PC-3 (cell line): ENCODE data around the gene NTRK2. TPM values are rescaled to one million over a fixed set of nuclear protein-coding genes. Genes with fewer than 3 reads are reported as not detected.

Source experiments
- ATAC-seq: fragments of 200-7000 bp; cut with Tn5 transposase; 2 replicates; pipeline ENCODE4 v1.9.1; 2020; ENCODE audit warnings: mild to moderate bottlenecking, moderate library complexity
- BruUV-seq: library from RNA; stranded (reverse); fragments of 400-500 nt; replicated peaks from 2 replicates; lab custom pipeline; 2021; lab: Mats Ljungman, UMichigan
- CTCF ChIA-PET: fragments of 300-600 bp; sonication (Branson Sonifier 250); formaldehyde crosslinking; loops from one replicate; lab custom pipeline; 2022; ENCODE audit warnings: antibody characterized with exemption; lab: Charles Lee
- POLR2A ChIA-PET: fragments of 300-600 bp; sonication (Branson Sonifier 250); formaldehyde crosslinking; loops from one replicate; lab custom pipeline; 2022; ENCODE audit warnings: antibody characterized with exemption; ENCODE audit not compliant: unreplicated experiment; lab: Charles Lee
- DNase-seq: peaks from one replicate; pipeline ENCODE4 v3.0.0-alpha.2; 2015
- H2AFZ ChIP-seq: fragments of 300-600 bp; sonication (generic); 2 replicates; pipeline ENCODE4 v1.6.0; 2016; ENCODE audit warnings: antibody characterized with exemption, low read length
- H3F3A ChIP-seq: fragments of 300-600 bp; sonication (generic); one replicate; pipeline ENCODE4 v1.6.0; 2017; ENCODE audit warnings: antibody characterized with exemption, low read length, control low read depth, mild to moderate bottlenecking; ENCODE audit not compliant: unreplicated experiment
- H3K27ac ChIP-seq: fragments of 300-600 bp; sonication (generic); 2 replicates; pipeline ENCODE4 v1.5.1; 2016; ENCODE audit warnings: mild to moderate bottlenecking, low read length
- H3K27me3 ChIP-seq: fragments of 300-600 bp; sonication (generic); 2 replicates; pipeline ENCODE4 v1.6.1; 2016; ENCODE audit warnings: low read length, mixed read lengths
- H3K36me3 ChIP-seq: fragments of 300-600 bp; sonication (generic); 2 replicates; pipeline ENCODE4 v1.6.1; 2016; ENCODE audit warnings: low read depth, mixed run types, low read length, mixed read lengths
- H3K4me1 ChIP-seq: fragments of 300-600 bp; sonication (generic); 2 replicates; pipeline ENCODE4 v1.5.1; 2016; ENCODE audit warnings: low read length; ENCODE audit not compliant: insufficient read depth
- H3K4me2 ChIP-seq: fragments of 300-600 bp; sonication (generic); 2 replicates; pipeline ENCODE4 v1.6.0; 2016; ENCODE audit warnings: low read length
- H3K4me3 ChIP-seq: fragments of 300-600 bp; sonication (generic); 2 replicates; pipeline ENCODE4 v1.5.1; 2016; ENCODE audit warnings: mild to moderate bottlenecking, low read length, mixed read lengths
- H3K79me2 ChIP-seq: fragments of 300-600 bp; sonication (generic); 2 replicates; pipeline ENCODE4 v1.6.1; 2017; ENCODE audit warnings: low read length, mixed read lengths
- H3K9ac ChIP-seq: fragments of 300-600 bp; sonication (generic); 2 replicates; pipeline ENCODE4 v1.6.0; 2016; ENCODE audit warnings: mild to moderate bottlenecking, low read length
- H3K9me2 ChIP-seq: fragments of 300-600 bp; sonication (generic); replicated peaks from 2 replicates; pipeline ENCODE4 v1.6.1; 2016; ENCODE audit warnings: mixed run types, low read length, mixed read lengths
- H3K9me3 ChIP-seq: fragments of 300-600 bp; sonication (generic); 2 replicates; pipeline ENCODE4 v1.6.1; 2016; ENCODE audit warnings: low read length, mixed read lengths
- H4K20me1 ChIP-seq: fragments of 300-600 bp; sonication (generic); 2 replicates; pipeline ENCODE4 v1.6.1; 2016; ENCODE audit warnings: low read length, mixed read lengths
- EZH2 ChIP-seq: fragments of 300-600 bp; sonication (generic); IDR thresholded peaks from one replicate; pipeline ENCODE4 v1.6.1; 2017; ENCODE audit warnings: antibody characterized with exemption, mild to moderate bottlenecking, low read length; ENCODE audit not compliant: unreplicated experiment
- EZH2phosphoT487 ChIP-seq: fragments of 300-600 bp; sonication (generic); IDR thresholded peaks from 2 replicates; pipeline ENCODE4 v1.6.1; 2018; ENCODE audit warnings: mild to moderate bottlenecking, antibody characterized with exemption, low read length, borderline replicate concordance
- intact Hi-C: fragments of 100-400 bp; cut with micrococcal nuclease; formaldehyde crosslinking; loops from 2 replicates; pipeline ENCODE4 v1.9.0; 2023
- total RNA-seq: library from RNA; depleted of rRNA; stranded (reverse); fragments of >200 nt; gene quantifications from 2 replicates; pipeline ENCODE4 v1.2.3, GENCODE V29; 2014
- TF ChIP-seq, protein P1 (sequence below): fragments of 300-600 bp; sonication (generic); conservative IDR thresholded peaks from 2 replicates; pipeline ENCODE4 v1.5.1; 2017; ENCODE audit warnings: antibody characterized with exemption, low read depth, mild to moderate bottlenecking, low read length

NTRK2 gene
- total RNA-seq, 1 experiment from 2014 or later, result not detected

GRCh38 chr9:84804951-84805694 lies 135.6 kb downstream of the NTRK2 start:
- Histone ChIP-seq H3K4me3 (no peak overlapping the region), H3K9me3 (no peaks in the 10 kb centered on the region), H3K9me2 (no peaks in the 10 kb centered on the region), H4K20me1 (no peaks in the 10 kb centered on the region), H3K27ac (no peak overlapping the region), H3K4me1 (no peaks in the 10 kb centered on the region), H3K36me3 (no peaks in the 10 kb centered on the region), H3K79me2 (no peaks in the 10 kb centered on the region), H3K27me3 (no peaks in the 10 kb centered on the region), H3K9ac (no peak overlapping the region), H3F3A (no peaks in the 10 kb centered on the region), H2AFZ (no peak overlapping the region), H3K4me2 (no peak overlapping the region)
- ChIA-PET POLR2A (no interaction called here), CTCF (no interaction called here)
- BruUV-seq, result no TSS peak
- no peak for DNase-seq
- no peak for ATAC-seq
- intact Hi-C loops, result no loop called here
- no peak for TF ChIP-seq EZH2phosphoT487
- no peak for TF ChIP-seq EZH2
- TF ChIP-seq, protein P1, sequence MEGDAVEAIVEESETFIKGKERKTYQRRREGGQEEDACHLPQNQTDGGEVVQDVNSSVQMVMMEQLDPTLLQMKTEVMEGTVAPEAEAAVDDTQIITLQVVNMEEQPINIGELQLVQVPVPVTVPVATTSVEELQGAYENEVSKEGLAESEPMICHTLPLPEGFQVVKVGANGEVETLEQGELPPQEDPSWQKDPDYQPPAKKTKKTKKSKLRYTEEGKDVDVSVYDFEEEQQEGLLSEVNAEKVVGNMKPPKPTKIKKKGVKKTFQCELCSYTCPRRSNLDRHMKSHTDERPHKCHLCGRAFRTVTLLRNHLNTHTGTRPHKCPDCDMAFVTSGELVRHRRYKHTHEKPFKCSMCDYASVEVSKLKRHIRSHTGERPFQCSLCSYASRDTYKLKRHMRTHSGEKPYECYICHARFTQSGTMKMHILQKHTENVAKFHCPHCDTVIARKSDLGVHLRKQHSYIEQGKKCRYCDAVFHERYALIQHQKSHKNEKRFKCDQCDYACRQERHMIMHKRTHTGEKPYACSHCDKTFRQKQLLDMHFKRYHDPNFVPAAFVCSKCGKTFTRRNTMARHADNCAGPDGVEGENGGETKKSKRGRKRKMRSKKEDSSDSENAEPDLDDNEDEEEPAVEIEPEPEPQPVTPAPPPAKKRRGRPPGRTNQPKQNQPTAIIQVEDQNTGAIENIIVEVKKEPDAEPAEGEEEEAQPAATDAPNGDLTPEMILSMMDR, result no peak

GRCh38 chr9:84807431-84807830 lies 137.9 kb downstream of the NTRK2 start:
- no peaks in the 10 kb centered on the region for H3K4me1 ChIP-seq
- H3K4me3 ChIP-seq, result no peak overlapping the region
- no peak overlapping the region for H3K27ac ChIP-seq
- DNase-seq (no peak), ATAC-seq (no peak)
- no peaks in the 10 kb centered on the region for H3F3A ChIP-seq
- H4K20me1 ChIP-seq, result no peaks in the 10 kb centered on the region
- H3K4me2 ChIP-seq, result no peak overlapping the region
- CTCF ChIA-PET, result no interaction called here
- POLR2A ChIA-PET, result no interaction called here
- H3K9ac ChIP-seq, result no peak overlapping the region
- no peak overlapping the region for H2AFZ ChIP-seq
- TF ChIP-seq EZH2 (no peak), EZH2phosphoT487 (no peak)
- TF ChIP-seq, protein P1, result no peak
- H3K9me3 ChIP-seq, result no peaks in the 10 kb centered on the region
- no peaks in the 10 kb centered on the region for H3K27me3 ChIP-seq
- intact Hi-C loops, result no loop called here
- H3K9me2 ChIP-seq, result no peaks in the 10 kb centered on the region
- no peaks in the 10 kb centered on the region for H3K36me3 ChIP-seq
- H3K79me2 ChIP-seq, result no peaks in the 10 kb centered on the region
- BruUV-seq, result no TSS peak

- H4K20me1 ChIP-seq, result no peaks in the 10 kb centered on the region
- intact Hi-C loops, result no loop called here
- no peak for ATAC-seq
- BruUV-seq, result no TSS peak
- TF ChIP-seq EZH2phosphoT487 (no peak), EZH2 (no peak)
- TF ChIP-seq, protein P1, result no peak
- H3K9me2 ChIP-seq, result no peaks in the 10 kb centered on the region
- H2AFZ ChIP-seq, result no peak overlapping the region
- H3K4me3 ChIP-seq, result no peak overlapping the region
- no peak overlapping the region for H3K4me2 ChIP-seq
- no peak for DNase-seq
- no peaks in the 10 kb centered on the region for H3K36me3 ChIP-seq
- no peaks in the 10 kb centered on the region for H3K27me3 ChIP-seq
- no peaks in the 10 kb centered on the region for H3K4me1 ChIP-seq
- CTCF ChIA-PET, result no interaction called here
- H3F3A ChIP-seq, result no peaks in the 10 kb centered on the region
- H3K9ac ChIP-seq, result no peak overlapping the region
- POLR2A ChIA-PET, result no interaction called here
- H3K27ac ChIP-seq, result no peak overlapping the region
- no peaks in the 10 kb centered on the region for H3K9me3 ChIP-seq
- H3K79me2 ChIP-seq, result no peaks in the 10 kb centered on the region
Measured at GRCh38 chr9:84807870-84808390, 138.4 kb downstream of the NTRK2 start.
